LoVo (cell line): Measurements from ENCODE around the gene MNT.
A peak's percentile ranks its signal among the peaks of the same experiment; 100 is the strongest.
"Not testable (repeated sequence)": the region's sequence is repeated elsewhere in the genome, so short reads cannot be mapped to it uniquely, and the experiment has no call there.

Experiments used
- DNase-seq: peaks from one replicate; pipeline ENCODE4 v3.0.0-alpha.2; 2016; ENCODE audit warnings: low spot score

MNT gene, protein sequence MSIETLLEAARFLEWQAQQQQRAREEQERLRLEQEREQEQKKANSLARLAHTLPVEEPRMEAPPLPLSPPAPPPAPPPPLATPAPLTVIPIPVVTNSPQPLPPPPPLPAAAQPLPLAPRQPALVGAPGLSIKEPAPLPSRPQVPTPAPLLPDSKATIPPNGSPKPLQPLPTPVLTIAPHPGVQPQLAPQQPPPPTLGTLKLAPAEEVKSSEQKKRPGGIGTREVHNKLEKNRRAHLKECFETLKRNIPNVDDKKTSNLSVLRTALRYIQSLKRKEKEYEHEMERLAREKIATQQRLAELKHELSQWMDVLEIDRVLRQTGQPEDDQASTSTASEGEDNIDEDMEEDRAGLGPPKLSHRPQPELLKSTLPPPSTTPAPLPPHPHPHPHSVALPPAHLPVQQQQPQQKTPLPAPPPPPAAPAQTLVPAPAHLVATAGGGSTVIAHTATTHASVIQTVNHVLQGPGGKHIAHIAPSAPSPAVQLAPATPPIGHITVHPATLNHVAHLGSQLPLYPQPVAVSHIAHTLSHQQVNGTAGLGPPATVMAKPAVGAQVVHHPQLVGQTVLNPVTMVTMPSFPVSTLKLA

DNA sequence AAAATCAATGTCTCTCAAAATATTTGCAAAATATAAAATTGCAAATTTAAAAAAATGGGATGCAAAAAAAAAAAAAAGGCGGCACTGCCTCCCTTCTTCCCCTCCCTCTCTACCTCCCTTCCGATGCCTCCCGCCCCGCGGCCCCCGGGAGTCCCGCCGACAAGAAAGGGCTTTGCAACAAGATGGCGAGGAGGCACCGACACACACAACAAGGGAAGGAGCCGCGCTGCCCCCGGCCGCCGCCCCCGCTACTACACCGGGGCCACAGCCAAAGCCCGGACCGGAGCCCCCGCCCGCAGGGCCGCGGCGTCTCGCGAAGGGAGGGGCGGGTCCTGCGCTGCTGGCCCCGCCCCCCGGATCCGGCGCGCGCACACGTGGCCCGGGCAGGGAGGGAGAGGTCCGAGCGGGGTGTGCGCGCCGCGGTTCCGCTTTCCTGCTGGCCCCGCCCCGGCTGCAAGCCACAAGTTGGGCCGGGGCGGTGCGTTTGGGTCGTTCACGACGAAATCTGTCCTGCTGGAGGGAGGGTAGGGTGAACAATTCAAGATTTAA is at the start of gene MNT:
TSS of gene MNT (minus strand) at position 184 of the 549 bp plus-strand sequence. CDS start 348 bp downstream, outside the sequence.
- DNase-seq, result peak; percentile 95

DNA sequence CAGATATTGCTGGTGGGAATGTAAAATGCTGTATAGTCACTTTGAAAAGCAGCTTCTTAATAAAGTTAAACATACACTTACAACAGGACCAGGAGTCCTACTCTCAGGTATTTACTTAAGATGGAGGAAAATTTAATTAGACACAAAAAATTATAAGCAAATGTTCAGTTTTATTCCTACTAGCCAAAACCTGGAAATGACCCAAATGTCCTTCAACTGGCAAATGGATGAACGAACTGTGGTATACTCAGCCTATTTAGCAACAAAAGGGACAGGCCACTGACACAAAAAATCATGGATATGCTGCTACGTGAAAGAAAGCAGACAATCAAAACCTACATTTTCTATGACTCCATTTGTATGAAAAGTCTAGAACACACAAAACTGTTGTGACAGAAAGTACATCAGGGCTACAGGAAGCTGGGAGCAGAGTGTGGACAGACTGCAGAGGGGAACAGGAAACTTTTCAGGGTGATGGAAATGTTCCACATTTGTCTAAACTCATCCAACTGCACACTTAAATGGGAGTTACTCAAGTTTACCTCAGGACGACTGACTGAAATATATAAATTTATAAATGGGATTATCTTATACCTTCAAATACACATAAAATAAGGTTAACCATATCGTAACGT is 49.3 kb upstream of the MNT start:
- DNase-seq, result no peak

DNA sequence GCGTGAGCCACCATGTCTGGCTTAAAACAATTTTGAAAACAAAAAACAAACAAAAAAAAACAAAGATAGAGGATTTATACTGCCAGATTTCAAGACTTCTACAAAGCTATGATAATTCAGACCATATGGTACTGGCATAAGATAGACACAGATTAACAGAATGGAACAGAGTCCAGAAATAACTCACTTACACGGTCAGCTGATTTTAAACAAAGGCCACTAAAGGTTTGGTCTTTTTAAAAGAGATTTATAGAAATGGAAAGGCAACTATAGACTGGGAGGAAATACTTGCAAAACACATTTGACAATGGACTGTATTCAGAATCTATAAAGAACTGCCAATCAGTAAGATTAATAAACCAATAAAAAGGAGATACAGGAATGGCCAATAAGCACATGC is 48.6 kb upstream of the MNT start:
- DNase-seq, result no peak

DNA sequence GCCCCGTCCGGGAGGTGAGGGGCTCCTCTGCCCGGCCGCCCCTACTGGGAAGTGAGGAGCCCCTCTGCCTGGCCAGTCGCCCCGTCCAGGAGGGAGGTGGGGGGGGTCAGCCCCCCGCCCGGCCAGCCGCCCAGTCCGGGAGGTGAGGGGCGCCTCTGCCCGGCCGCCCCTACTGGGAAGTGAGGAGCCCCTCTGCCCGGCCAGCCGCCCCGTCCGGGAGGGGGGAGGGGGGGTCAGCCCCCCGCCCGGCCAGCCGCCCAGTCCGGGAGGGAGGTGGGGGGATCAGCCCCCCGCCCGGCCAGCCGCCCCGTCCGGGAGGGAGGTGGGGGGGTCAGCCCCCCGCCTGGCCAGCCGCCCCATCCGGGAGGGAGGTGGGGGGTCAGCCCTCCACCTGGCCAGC is 46.6 kb upstream of the MNT start:
- not testable (repeated sequence) for DNase-seq

DNA sequence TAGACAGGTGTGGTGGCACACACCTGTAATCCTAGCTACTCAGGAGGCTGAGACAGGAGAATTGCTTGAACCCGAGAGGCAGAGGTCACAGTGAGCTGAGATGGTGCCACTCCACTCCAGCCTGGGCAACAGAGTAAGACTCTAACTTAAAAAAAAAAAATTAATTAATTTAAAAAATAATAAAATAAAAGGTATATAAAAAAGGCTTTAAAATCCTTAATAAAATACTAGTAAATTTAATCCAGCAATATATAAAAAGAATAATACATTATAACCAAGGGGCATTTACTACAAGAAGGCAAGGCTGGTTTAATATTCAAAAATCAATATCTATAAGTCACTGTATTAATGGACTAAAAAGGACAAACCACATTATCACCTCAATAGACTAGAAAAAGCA is 44.8 kb upstream of the MNT start:
- DNase-seq, result no peak

DNA sequence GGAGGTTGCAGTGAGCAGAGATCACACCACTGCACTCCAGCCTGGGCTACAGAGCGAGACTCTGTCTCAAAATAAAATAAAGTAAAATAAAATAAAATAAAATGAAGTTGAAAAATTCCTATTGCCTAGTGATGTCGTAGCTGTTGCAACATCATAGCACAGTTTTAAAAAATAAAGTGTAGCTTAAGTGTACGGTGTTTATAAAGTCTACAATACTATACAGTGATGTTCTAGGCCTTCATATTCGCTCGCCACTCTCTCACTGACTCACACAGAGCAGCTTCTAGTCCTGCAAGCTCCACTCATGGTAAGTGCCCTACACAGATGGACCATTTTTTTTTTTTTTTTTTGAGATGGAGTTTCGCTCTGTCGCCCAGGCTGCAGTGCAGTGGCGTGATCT is 43.5 kb upstream of the MNT start:
- DNase-seq, result no peak

DNA sequence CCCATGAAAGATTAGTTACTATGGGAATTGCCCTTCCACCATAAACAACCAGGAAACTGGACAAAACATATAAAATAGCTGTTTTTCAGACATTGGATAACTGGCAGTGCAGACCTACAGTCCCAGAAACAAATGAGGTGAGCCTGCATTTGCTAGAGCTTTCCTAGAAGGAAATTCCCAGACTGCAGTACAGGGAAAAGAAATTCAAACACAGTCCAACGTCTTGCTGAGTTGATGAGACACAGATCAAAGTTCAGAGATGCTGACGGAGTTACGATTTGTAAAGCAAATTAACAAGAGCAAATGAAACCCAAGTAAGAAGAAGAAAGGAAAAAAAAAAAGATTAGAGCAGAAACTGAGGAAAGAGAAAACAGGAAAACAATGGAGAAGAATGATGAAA is 41.3 kb upstream of the MNT start:
- DNase-seq, result peak; percentile 24

DNA sequence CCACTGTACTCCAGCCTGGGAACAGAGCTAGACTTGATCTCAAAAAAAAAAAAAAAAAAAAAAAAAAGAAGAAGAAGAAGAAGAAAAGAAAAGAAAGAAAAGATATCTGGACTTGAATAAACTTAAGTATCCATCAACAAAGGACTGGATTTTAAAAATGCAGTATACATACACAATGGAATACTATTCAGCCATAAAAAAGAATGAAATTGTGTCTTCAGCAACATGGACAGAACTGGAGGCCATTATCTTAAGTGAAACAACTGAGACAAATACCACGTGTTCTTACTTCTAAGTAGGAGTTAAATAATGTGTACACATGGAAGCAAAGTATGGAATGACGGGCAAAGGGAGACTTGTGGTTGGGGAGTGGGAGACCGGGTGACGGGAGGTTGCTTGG is 40.1 kb upstream of the MNT start:
- DNase-seq, result no peak

DNA sequence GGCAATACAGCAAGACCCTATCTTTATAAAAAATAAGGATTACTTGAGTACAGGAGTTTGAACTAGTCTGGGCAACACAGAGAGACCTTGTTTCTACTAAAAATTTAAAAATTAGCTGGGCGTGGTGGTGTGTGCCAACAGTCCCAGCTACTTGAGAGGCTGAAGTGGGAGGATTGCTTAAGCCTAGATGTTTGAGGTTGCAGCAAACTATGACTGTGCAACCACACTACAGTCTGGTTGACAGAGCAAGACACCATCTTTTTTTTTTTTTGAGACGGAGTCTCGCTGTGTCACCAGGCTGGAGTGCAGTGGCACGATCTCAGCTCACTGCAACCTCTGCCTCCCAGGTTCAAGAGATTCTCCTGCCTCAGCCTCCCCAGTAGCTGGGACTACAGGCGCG is 39.1 kb upstream of the MNT start:
- DNase-seq, result not testable (repeated sequence)

DNA sequence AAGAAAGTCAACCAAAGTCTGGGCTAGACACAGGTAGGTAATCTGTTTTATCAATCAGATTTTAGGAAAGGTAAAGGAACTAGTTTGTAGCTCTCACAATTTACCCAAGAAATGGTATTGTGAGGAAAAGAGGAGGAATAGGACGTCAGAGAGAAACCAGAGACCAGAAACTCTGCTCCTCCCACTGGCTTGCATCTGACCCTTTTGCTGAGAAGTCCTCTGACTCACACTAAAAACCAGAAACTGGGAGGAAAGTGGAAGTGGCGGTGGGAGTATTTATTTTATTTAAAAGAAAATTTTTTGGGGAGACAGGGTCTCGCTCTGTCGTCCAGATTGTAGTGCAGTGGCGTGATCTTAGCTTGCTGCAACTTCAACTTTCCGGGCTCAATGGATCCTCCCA is 38.0 kb upstream of the MNT start:
- DNase-seq, result no peak

DNA sequence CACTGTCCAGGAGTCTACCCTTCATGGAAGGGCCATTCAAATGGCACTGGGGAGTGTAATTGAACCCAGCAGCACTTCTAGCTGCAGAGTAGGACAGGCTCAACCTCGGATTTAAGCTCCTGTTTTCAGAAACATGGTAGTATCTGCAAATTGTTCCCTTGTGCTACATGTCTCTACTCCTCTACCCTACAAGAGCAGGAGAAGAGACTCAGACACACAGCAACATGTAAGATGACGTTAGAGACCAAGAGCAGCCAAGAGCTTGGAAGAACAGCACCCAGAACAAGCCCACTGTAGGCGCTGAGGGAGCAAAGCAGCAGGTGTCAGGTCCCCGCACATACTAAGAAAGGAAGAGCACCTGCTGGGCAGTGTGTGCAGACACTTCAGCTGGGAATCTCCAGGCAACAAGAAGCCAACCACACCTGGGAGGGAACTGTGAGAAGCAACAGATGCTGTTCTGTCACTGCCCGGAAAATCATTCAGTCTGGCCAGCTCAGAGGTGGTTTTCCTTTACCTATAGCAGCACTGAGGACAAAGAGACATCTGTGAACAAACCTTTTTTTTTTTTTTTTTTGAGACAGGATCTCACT is 35.6 kb upstream of the MNT start:
- DNase-seq, result no peak

DNA sequence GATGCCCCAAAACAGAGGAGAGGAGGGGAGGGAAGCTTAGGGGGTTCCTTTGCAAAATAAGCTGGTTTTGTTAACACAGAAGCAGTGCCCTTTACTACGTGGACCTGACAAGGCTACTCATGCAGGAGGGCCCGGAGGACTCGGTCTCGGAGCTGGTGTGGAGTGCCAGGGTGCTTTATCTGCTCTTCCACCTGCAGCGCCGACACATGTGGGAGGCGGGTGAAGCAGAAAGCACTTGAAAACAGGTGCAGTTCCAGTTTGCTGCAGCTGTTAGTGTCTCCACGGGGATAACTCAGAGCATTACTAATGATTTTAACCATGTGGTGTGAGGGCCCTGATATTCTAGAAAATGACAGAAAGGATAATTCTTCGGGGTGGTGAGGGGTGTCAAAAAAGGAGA is 35.0 kb upstream of the MNT start:
- no peak for DNase-seq

DNA sequence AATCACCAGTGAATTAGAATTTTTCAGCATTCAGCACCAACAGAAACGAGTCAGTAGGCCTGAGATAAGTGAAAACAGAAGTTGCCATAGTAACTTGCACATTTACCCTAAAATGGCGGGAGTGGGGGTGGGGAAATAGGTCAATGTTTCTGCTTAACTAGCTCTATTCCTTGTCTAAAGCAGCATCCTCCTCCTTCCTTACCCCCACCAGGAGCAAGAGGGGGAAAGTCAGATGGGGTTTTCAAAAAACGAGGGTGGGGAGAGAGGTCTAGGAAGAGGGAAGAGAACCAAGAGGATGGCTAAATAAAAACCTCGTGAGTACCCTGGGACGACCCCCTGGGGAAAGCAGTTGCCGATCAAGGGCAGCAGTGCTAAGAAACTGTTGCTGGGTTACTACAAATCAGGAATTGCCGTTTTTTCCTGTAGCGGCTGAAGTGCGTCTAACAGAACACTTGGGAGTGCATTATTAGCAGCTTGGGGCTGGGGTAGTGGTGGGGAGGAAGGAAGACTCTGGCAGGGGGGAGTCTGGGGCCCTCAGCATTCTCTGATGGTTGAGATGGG is 34.4 kb upstream of the MNT start:
- no peak for DNase-seq

DNA sequence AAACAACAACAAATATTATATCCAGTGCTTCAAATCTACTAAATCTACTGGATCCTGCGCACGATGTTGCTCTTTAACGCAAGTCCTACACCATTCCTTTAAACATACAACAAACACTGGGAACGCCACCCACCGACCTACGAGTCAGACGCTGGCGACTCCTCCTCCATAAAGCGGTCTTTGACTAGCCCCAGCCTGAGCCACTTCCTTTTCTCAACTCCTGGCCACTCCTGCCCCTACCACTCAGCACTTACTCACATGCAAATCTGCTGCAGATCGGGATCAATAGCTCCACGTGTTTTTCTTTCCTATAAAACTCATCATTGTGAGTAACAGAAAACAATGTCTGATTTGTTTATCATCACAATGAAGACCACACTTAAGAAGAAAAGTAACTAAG is 32.8 kb upstream of the MNT start:
- DNase-seq, result no peak

DNA sequence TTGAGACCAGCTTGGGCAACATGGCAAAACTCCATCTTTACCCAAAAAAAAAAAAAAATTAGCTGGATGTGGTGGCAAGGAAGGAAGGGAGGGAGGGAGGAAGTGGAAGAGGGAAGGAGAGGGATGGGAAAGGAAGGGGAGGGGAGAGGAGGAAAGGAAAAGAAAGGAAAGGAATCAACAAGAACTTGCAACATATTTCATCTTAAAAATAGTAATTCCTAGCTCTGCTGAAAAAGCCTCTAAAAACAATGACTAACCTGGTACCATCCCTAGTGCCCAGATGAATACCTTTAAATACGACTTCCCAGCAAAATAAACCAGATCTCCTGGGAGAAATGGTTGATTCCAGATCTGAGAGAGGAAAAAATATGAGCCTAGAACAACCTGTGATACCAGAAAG is 27.1 kb upstream of the MNT start:
- DNase-seq, result no peak

DNA sequence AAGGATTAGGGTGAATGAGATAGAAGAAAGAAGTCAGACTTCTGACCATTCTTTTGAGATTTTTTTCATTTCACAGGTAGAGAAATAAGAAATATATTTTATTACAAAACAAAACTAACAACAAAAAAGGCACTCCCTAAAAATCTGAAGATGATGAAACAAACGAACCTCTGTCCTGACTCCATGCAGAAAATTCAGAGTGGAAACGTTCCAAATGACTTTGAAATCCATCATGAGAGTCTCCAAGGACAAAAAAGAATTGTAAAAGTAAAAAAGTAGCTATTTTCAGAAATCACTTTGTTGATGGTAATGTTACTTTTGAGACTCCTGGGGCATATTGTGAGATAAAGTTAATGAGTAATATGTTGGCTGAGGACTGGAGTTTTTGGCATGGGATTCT is 26.4 kb upstream of the MNT start:
- no peak for DNase-seq

DNA sequence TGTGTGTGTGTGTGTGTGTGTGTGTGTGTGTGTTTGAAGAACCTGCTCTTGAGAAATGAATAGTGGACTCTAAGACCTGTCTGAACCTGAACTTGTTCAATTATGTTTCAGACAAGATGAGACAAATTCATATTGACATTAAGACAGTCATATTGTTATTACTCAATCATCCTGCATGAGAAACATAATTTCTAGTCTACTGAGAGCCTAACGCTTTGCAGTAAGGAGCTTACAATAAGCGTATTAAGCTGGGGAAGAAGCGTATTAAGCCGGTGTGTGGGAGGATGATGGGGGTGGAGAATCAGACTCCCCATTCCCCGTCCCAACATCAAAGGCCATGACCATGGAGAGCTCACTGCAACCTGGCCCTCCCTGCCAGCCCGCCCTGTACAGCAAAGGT is 22.4 kb upstream of the MNT start:
- DNase-seq, result no peak

DNA sequence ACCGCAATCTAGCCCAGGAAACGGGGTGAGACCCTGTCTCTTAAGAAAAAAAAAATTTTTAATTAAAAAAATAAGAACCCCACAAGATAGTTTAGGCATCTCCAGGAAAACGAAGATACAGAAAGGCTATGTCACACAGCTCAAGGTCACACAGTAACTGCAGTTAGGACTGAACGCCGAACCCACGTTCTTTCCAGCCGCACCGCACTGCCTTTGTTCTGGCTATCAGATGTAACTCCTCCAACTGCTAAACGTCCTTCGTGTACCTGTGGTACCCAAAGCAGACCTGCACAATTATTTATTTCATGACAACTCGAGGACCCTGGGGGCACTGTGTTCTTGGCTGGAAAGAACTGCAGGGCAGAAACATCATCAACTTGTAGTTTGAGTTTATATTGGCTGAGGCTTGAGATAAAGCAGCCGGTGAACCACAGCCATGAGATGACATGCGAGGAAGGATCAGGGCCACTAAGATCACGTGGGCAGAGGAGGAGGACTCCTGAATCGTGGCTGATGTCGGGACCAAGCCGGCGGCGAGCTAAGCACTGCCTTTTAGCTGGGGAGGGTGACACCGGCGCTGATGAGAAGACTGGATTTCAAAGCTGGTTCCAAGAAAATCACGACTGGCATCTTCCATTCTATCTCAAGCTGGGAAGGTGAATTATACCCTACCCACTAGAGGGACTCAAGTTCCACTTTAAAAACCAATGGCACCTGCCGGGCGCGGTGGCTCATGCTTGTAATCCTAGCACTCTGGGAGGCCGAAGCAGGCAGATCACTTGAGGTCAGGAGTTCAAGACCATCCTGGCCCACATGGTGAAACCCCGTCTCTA is 20.7 kb upstream of the MNT start:
- no peak for DNase-seq

DNA sequence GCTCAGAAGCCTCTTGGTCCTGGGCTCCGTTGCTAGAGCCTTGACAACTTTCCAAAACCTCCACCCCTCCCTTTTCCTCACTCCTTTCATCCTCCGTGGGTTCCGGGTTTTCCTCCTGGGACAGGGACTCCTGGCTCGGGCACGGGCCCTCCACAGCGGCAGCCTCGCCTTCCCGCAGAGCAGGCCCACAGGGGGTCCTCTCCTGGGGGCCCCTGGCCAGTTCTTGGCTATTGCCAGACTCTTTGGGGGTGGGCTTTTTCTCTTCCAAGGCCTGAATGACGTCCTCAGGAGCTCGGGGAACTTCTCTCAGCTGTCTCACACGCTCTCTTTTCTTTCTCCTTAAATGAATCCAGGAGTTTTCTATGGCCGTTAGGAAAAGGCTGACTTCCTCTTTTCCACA is 19.3 kb upstream of the MNT start:
- no peak for DNase-seq

DNA sequence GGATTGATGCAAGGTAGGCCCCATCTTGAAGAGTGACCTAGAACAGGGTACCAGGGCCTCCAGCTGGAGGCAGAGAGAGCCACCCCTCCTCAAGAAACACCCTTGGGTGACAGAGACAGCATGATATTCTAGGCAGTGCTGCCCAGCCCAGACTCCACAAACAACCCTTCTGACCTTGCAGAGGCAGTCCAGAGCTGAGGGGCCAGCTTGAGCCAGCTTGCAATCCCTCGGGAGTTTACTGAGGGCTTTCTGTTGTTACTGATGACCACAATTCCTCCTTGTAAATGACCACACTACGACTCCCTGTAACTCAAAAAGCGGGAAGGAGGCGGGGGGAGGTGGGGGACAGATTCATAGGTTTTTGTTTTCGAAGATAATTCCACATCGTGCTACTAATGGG is 18.6 kb upstream of the MNT start:
- no peak for DNase-seq

DNA sequence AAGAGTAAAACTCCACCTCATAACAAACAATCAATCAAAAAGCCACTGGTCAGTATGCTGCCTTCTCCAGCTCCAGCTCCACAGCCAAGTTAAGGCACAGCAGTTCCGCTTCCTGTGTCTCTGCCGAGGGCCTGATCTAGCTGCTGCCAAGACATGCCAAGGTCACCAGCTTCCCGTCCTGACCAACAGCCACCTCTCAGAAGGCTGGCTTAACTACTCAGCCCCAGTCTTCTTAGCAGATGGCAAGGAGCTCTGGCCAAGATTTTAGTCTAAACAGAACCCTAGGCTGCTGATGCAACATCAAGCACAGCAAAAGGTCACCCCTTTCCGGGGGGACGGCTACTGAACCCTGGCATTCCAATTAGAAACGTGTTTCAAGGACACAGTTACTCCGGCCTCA is 17.7 kb upstream of the MNT start:
- DNase-seq, result no peak
